Putamen (tissue), 1 donor: ENCODE data around the gene INO80B.

ENCODE experiments used
- DNase-seq: peaks from one replicate; pipeline ENCODE4 v3.0.0-alpha.2; 2016; ENCODE audit warnings: low spot score

Gene INO80B

GRCh38 chr2:74502147-74502719 is 47.3 kb downstream of the INO80B start:
- no peak for DNase-seq

GRCh38 chr2:74502720-74503505 is 48.0 kb downstream of the INO80B start:
- DNase-seq: no peak

- no peak for DNase-seq
Observed at GRCh38 chr2:74503506-74504475, 48.9 kb downstream of the INO80B start.

GRCh38 chr2:74504591-74504990 is 49.7 kb downstream of the INO80B start:
- no peak for DNase-seq

GRCh38 chr2:74505448-74506246 is 50.8 kb downstream of the INO80B start:
- DNase-seq: no peak

GRCh38 chr2:74507145-74507925 is 52.4 kb downstream of the INO80B start, which contains the start of gene PCGF1:
Gene PCGF1, minus strand, starts transcription at chr2:74507695. Its CDS starts 27 bp downstream, at chr2:74507668.
- peak; percentile 98 for DNase-seq
